ENCODE measurements around the gene SH2B2. TPM values are rescaled to one million over a fixed set of nuclear protein-coding genes. Genes with fewer than 3 reads are reported as not detected.
A peak's percentile ranks its signal among the peaks of the same experiment; 100 is the strongest.

Gene SH2B2
- polyA plus RNA-seq (2013, experiment 1 of 2): 9.5 TPM
- 9.6 TPM for polyA plus RNA-seq (2013, experiment 2 of 2)

DNA sequence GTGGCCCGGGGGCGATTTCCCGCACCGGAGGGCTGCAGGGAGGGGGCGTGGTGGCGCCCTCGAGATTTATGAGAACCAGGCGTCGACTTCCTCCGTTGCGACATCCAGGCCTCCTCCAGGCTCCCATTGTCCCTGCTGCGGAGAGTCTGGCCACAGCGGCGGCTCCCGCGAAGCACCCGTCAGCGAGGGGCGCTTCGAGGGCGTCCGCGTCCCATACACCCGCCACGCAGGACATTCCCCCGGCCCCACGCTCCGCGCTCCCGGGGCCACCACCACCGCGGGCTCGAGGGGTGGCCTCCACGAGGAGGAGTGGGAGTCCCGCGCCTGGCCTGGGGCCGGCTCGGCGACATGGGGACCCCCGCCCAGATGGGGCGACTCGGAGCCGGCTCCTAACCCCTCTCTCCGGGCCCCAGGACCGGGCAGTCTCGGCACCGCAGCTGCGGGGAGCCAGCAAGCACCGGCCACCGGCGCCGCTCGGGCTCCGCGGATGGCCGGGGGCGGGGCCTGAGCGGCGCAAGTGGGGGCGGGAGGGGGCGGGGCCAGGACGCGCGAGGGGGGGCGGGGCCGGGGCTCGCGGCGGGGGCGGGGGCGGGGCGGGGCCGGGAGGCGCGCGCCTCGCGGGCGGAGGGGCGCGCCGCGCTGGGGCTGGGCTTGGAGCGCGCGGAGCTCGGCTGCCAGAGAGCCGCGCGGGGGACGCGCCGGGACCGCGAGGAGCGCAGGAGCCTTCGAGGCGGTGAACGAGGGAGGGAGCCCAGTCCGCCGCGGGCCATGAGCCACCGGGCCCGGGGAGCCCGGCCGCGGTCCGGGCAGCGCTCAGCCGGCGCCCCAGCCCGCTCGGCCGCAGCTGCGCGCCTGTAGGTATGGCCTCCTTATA, at the start of gene SH2B2:
Gene SH2B2 (plus strand): TSS at position 632 of the 874 bp plus-strand sequence. CDS start 13,683 bp downstream, outside the sequence.
- H4K8ac ChIP-seq (ENCODE audit: low read depth, low read length): peak within 1 kb of the TSS; percentile 86
- H2BK12ac ChIP-seq (ENCODE audit: low read length): peak within 1 kb of the TSS; percentile 97
- H2AFZ ChIP-seq (ENCODE audit: low read length): peak within 1 kb of the TSS; percentile 99
- H3K79me1 ChIP-seq (ENCODE audit: low read depth, low read length): peaks cover 5% of the 10 kb centered on the region
- H3K4me1 ChIP-seq (ENCODE audit: control insufficient read depth in 2 of 2, insufficient read depth in 1 of 2, low read depth in 1 of 2, low read length in 2 of 2): peaks cover 21 to 26% of the 10 kb centered on the region in 2 donors
- peak; percentile 65 for DNase-seq (ENCODE audit: low spot score)
- peak within 1 kb of the TSS; percentile 96 for H2AK5ac ChIP-seq (ENCODE audit: low read depth, low read length)
- H2BK120ac ChIP-seq (ENCODE audit: low read depth, low read length): no peak within 1 kb of the TSS
- H3K27ac ChIP-seq (replicated peaks; ENCODE audit: low read length): peak within 1 kb of the TSS; percentile 26
- H3K4me3 ChIP-seq (ENCODE audit: low read length in 2 of 2): peak within 1 kb of the TSS; percentile 95
- no CpG with 5 or more reads among the region's 116 CpGs for WGBS, 2 donors (ENCODE audit: extremely low coverage in 2 of 2, insufficient read length in 2 of 2, insufficient replicate concordance in 1 of 2)
- H3K9ac ChIP-seq (ENCODE audit: low read depth, low read length, poor library complexity): peak within 1 kb of the TSS; percentile 99
- peak within 1 kb of the TSS; percentile 99 for H3K14ac ChIP-seq (ENCODE audit: low read length)
- H3K18ac ChIP-seq (ENCODE audit: low read length): peak within 1 kb of the TSS; percentile 100
- peak within 1 kb of the TSS; percentile 98 for H2BK15ac ChIP-seq (ENCODE audit: low read length)
- H3K36me3 ChIP-seq (replicated peaks in 1 of 2; ENCODE audit: control insufficient read depth in 2 of 2, insufficient read depth in 2 of 2, low read length in 2 of 2): no peaks in the 10 kb centered on the region
- H3K4ac ChIP-seq (ENCODE audit: low read length): peak within 1 kb of the TSS; percentile 95
- H2BK5ac ChIP-seq (ENCODE audit: low read length): peak within 1 kb of the TSS; percentile 82
- peak within 1 kb of the TSS; percentile 95 for H3K23ac ChIP-seq (ENCODE audit: low read depth, low read length, poor library complexity)
- peak within 1 kb of the TSS; percentile 97 for H3K4me2 ChIP-seq (ENCODE audit: insufficient read depth, low read length, poor library complexity, severe bottlenecking)
- H4K91ac ChIP-seq (ENCODE audit: low read depth, low read length, poor library complexity): no peak within 1 kb of the TSS
- no peaks in the 10 kb centered on the region for H3K27me3 ChIP-seq (ENCODE audit: control insufficient read depth in 3 of 3, insufficient read depth in 3 of 3, low read depth in 1 of 3, low read length in 3 of 3)
- no peaks in the 10 kb centered on the region for H3K9me3 ChIP-seq (replicated peaks in 1 of 2; ENCODE audit: control insufficient read depth in 2 of 2, insufficient read depth in 1 of 2, low read depth in 1 of 2, low read length in 2 of 2)

DNA sequence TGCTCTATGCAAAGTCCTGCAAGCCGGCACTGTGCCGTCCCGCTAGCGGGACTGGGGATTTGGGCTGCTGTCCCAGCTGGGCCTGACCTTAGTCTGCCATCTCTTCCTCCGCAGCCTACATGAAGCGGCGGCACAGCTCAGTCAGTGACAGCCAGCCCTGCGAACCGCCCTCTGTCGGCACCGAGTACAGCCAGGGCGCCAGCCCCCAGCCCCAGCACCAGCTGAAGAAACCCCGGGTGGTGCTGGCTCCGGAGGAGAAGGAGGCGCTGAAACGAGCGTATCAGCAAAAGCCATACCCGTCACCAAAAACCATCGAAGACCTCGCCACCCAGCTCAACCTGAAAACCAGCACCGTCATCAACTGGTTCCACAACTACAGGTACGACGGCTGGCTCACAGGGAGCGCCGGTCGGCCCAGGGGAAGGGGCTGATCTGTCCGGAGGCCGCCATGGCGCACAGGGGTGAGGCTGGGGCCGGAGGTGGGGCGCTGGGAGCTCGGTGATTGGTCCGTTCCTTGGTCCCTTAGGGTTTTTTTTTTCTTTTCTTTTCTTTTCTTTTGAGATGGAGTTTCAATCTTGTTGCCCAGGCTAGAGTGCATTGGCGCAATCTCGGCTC, 47.4 kb upstream of the SH2B2 start:
- Histone ChIP-seq H2BK120ac (ENCODE audit: low read depth, low read length) (peak overlapping the region; percentile 81), H3K36me3 (replicated peaks in 1 of 2; ENCODE audit: control insufficient read depth in 2 of 2, insufficient read depth in 2 of 2, low read length in 2 of 2) (peaks cover 18 to 43% of the 10 kb centered on the region in 2 donors)
- WGBS, 2 donors (ENCODE audit: extremely low coverage in 2 of 2, insufficient read length in 2 of 2, insufficient replicate concordance in 1 of 2): no CpG with 5 or more reads among the region's 35 CpGs

DNA sequence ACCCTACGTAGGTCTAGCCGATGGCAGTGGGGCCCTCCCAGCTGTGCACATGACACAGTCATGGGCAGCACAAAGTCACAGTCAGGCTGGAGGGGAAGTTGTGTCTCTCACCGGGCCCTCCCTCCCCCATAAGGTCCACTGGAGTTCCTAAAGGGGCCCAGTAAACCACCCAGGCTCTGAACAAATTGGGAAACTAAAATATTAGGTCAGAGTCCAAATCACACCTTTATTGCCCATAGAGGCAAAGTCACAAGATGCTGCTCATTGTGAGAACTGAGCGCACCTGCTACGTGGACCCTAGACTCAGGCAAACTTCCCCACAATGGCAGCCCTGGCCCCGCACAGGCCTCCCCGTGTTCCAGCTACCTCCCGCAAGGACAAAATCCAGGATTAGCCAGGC, 45.2 kb upstream of the SH2B2 start:
- Histone ChIP-seq H2BK12ac (ENCODE audit: low read length) (no peak overlapping the region), H2BK15ac (ENCODE audit: low read length) (no peak overlapping the region), H4K91ac (ENCODE audit: low read depth, low read length, poor library complexity) (no peak overlapping the region), H3K9me3 (replicated peaks in 1 of 2; ENCODE audit: control insufficient read depth in 2 of 2, insufficient read depth in 1 of 2, low read depth in 1 of 2, low read length in 2 of 2) (no peaks in the 10 kb centered on the region), H2BK5ac (ENCODE audit: low read length) (no peak overlapping the region), H3K23ac (ENCODE audit: low read depth, low read length, poor library complexity) (no peak overlapping the region), H3K14ac (ENCODE audit: low read length) (no peak overlapping the region), H2BK120ac (ENCODE audit: low read depth, low read length) (no peak overlapping the region), H3K27me3 (ENCODE audit: control insufficient read depth in 3 of 3, insufficient read depth in 3 of 3, low read depth in 1 of 3, low read length in 3 of 3) (no peaks in the 10 kb centered on the region), H3K27ac (replicated peaks; ENCODE audit: low read length) (no peak overlapping the region), H3K79me1 (ENCODE audit: low read depth, low read length) (peaks cover 5% of the 10 kb centered on the region), H3K18ac (ENCODE audit: low read length) (no peak overlapping the region), H3K4ac (ENCODE audit: low read length) (no peak overlapping the region), H4K8ac (ENCODE audit: low read depth, low read length) (no peak overlapping the region), H3K36me3 (replicated peaks in 1 of 2; ENCODE audit: control insufficient read depth in 2 of 2, insufficient read depth in 2 of 2, low read length in 2 of 2) (peaks cover 15 to 34% of the 10 kb centered on the region in 2 donors), H2AK5ac (ENCODE audit: low read depth, low read length) (no peak overlapping the region), H3K9ac (ENCODE audit: low read depth, low read length, poor library complexity) (no peak overlapping the region), H3K4me2 (ENCODE audit: insufficient read depth, low read length, poor library complexity, severe bottlenecking) (no peak overlapping the region), H3K4me3 (ENCODE audit: low read length in 2 of 2) (no peak overlapping the region), H3K4me1 (ENCODE audit: control insufficient read depth in 2 of 2, insufficient read depth in 1 of 2, low read depth in 1 of 2, low read length in 2 of 2) (no peaks in the 10 kb centered on the region), H2AFZ (ENCODE audit: low read length) (no peak overlapping the region)
- no peak for DNase-seq (ENCODE audit: low spot score)
- WGBS, 2 donors (ENCODE audit: extremely low coverage in 2 of 2, insufficient read length in 2 of 2, insufficient replicate concordance in 1 of 2): no CpG with 5 or more reads among the region's 8 CpGs

More for the DNA sequence above, 47.4 kb upstream of the SH2B2 start:
- no peak overlapping the region for H4K8ac ChIP-seq (ENCODE audit: low read depth, low read length)
- no peak overlapping the region for H3K4ac ChIP-seq (ENCODE audit: low read length)
- peaks cover 9% of the 10 kb centered on the region for H3K79me1 ChIP-seq (ENCODE audit: low read depth, low read length)
- no peaks in the 10 kb centered on the region for H3K4me1 ChIP-seq (ENCODE audit: control insufficient read depth in 2 of 2, insufficient read depth in 1 of 2, low read depth in 1 of 2, low read length in 2 of 2)
- H3K9me3 ChIP-seq (replicated peaks in 1 of 2; ENCODE audit: control insufficient read depth in 2 of 2, insufficient read depth in 1 of 2, low read depth in 1 of 2, low read length in 2 of 2): no peaks in the 10 kb centered on the region
- H3K4me3 ChIP-seq (ENCODE audit: low read length in 2 of 2): no peak overlapping the region
- no peak overlapping the region for H2BK15ac ChIP-seq (ENCODE audit: low read length)
- H2BK12ac ChIP-seq (ENCODE audit: low read length): no peak overlapping the region
- no peak overlapping the region for H3K4me2 ChIP-seq (ENCODE audit: insufficient read depth, low read length, poor library complexity, severe bottlenecking)
- no peak for DNase-seq (ENCODE audit: low spot score)
- H3K27ac ChIP-seq (replicated peaks; ENCODE audit: low read length): no peak overlapping the region
- H2AK5ac ChIP-seq (ENCODE audit: low read depth, low read length): no peak overlapping the region
- no peak overlapping the region for H3K9ac ChIP-seq (ENCODE audit: low read depth, low read length, poor library complexity)
- no peak overlapping the region for H3K18ac ChIP-seq (ENCODE audit: low read length)
- H3K14ac ChIP-seq (ENCODE audit: low read length): no peak overlapping the region
- H3K27me3 ChIP-seq (ENCODE audit: control insufficient read depth in 3 of 3, insufficient read depth in 3 of 3, low read depth in 1 of 3, low read length in 3 of 3): no peaks in the 10 kb centered on the region
- H3K23ac ChIP-seq (ENCODE audit: low read depth, low read length, poor library complexity): no peak overlapping the region
- H4K91ac ChIP-seq (ENCODE audit: low read depth, low read length, poor library complexity): no peak overlapping the region
- no peak overlapping the region for H2BK5ac ChIP-seq (ENCODE audit: low read length)
- no peak overlapping the region for H2AFZ ChIP-seq (ENCODE audit: low read length)

DNA sequence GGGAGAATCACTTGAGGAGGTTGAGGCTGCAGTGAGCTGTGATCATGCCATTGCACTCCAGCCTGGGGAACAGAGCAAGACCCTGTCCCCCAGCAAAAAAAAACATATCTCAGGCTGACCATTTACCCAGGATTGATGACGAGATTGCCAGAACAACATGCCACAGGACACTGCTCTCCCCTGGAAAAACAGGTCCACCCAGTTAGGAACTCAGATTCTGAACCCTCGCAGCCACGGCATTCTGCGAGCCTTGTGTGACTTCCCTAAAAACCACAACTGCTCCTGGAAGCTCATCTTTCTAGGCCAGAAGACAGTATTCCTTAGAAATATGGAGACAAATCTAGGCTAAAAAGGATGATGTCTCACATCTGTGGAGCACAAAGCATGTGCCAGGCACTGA, 42.1 kb upstream of the SH2B2 start:
- H3K27me3 ChIP-seq (ENCODE audit: control insufficient read depth in 3 of 3, insufficient read depth in 3 of 3, low read depth in 1 of 3, low read length in 3 of 3): no peaks in the 10 kb centered on the region
- H3K4me1 ChIP-seq (ENCODE audit: control insufficient read depth in 2 of 2, insufficient read depth in 1 of 2, low read depth in 1 of 2, low read length in 2 of 2): no peaks in the 10 kb centered on the region
- H3K9me3 ChIP-seq (replicated peaks in 1 of 2; ENCODE audit: control insufficient read depth in 2 of 2, insufficient read depth in 1 of 2, low read depth in 1 of 2, low read length in 2 of 2): no peaks in the 10 kb centered on the region
- H2BK12ac ChIP-seq (ENCODE audit: low read length): no peak overlapping the region
- H3K23ac ChIP-seq (ENCODE audit: low read depth, low read length, poor library complexity): no peak overlapping the region
- no peak overlapping the region for H3K14ac ChIP-seq (ENCODE audit: low read length)
- no peak overlapping the region for H4K8ac ChIP-seq (ENCODE audit: low read depth, low read length)
- H2BK5ac ChIP-seq (ENCODE audit: low read length): no peak overlapping the region
- no peak overlapping the region for H3K27ac ChIP-seq (replicated peaks; ENCODE audit: low read length)
- no peak overlapping the region for H3K4me3 ChIP-seq (ENCODE audit: low read length in 2 of 2)
- H3K79me1 ChIP-seq (ENCODE audit: low read depth, low read length): peaks cover 1% of the 10 kb centered on the region
- no peak for DNase-seq (ENCODE audit: low spot score)
- H4K91ac ChIP-seq (ENCODE audit: low read depth, low read length, poor library complexity): no peak overlapping the region
- no peak overlapping the region for H2BK120ac ChIP-seq (ENCODE audit: low read depth, low read length)
- H2AFZ ChIP-seq (ENCODE audit: low read length): no peak overlapping the region
- no peak overlapping the region for H3K4ac ChIP-seq (ENCODE audit: low read length)
- no peak overlapping the region for H3K18ac ChIP-seq (ENCODE audit: low read length)
- no peak overlapping the region for H2AK5ac ChIP-seq (ENCODE audit: low read depth, low read length)
- WGBS, 2 donors (ENCODE audit: extremely low coverage in 2 of 2, insufficient read length in 2 of 2, insufficient replicate concordance in 1 of 2): no CpG with 5 or more reads among the region's 4 CpGs
- H3K36me3 ChIP-seq (replicated peaks in 1 of 2; ENCODE audit: control insufficient read depth in 2 of 2, insufficient read depth in 2 of 2, low read length in 2 of 2): peaks cover 10 to 28% of the 10 kb centered on the region in 2 donors
- no peak overlapping the region for H3K9ac ChIP-seq (ENCODE audit: low read depth, low read length, poor library complexity)
- no peak overlapping the region for H3K4me2 ChIP-seq (ENCODE audit: insufficient read depth, low read length, poor library complexity, severe bottlenecking)
- no peak overlapping the region for H2BK15ac ChIP-seq (ENCODE audit: low read length)

Measured in neuronal stem cell (in vitro differentiated cells).